VCaP (cell line): ENCODE results near the gene CYB5B.

Experiments
- H3K27ac ChIP-seq: fragments of 450-650 bp; 2 replicates; pipeline ENCODE4 v1.5.1; 2017
- CTCF ChIP-seq: fragments of 450-650 bp; conservative IDR thresholded peaks from 2 replicates; pipeline ENCODE4 v1.5.1; 2017; ENCODE audit warnings: mild to moderate bottlenecking, moderate library complexity

The CYB5B gene

GRCh38 chr16:69499541-69500230 is 75.3 kb downstream of the CYB5B start:
- no peak overlapping the region for H3K27ac ChIP-seq
- no peak for TF ChIP-seq CTCF

- H3K27ac ChIP-seq, result no peak overlapping the region
- TF ChIP-seq CTCF, result no peak
Measured at GRCh38 chr16:69500496-69500895, 76.1 kb downstream of the CYB5B start.

- no peak for TF ChIP-seq CTCF
- no peak overlapping the region for H3K27ac ChIP-seq
Measured at GRCh38 chr16:69501956-69502745, 77.7 kb downstream of the CYB5B start.

- no peak for TF ChIP-seq CTCF
- H3K27ac ChIP-seq, result no peak overlapping the region
Measured at GRCh38 chr16:69503244-69503643, 78.8 kb downstream of the CYB5B start.

GRCh38 chr16:69508033-69508755 is 83.8 kb downstream of the CYB5B start:
- no peak for TF ChIP-seq CTCF
- H3K27ac ChIP-seq, result no peak overlapping the region

GRCh38 chr16:69509125-69509524 is 84.7 kb downstream of the CYB5B start:
- no peak for TF ChIP-seq CTCF
- H3K27ac ChIP-seq, result no peak overlapping the region

GRCh38 chr16:69511651-69512050 is 87.2 kb downstream of the CYB5B start:
- H3K27ac ChIP-seq, result no peak overlapping the region
- no peak for TF ChIP-seq CTCF
